ENCODE data around the gene PCYOX1L.

The PCYOX1L gene, protein sequence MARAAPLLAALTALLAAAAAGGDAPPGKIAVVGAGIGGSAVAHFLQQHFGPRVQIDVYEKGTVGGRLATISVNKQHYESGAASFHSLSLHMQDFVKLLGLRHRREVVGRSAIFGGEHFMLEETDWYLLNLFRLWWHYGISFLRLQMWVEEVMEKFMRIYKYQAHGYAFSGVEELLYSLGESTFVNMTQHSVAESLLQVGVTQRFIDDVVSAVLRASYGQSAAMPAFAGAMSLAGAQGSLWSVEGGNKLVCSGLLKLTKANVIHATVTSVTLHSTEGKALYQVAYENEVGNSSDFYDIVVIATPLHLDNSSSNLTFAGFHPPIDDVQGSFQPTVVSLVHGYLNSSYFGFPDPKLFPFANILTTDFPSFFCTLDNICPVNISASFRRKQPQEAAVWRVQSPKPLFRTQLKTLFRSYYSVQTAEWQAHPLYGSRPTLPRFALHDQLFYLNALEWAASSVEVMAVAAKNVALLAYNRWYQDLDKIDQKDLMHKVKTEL

DNA sequence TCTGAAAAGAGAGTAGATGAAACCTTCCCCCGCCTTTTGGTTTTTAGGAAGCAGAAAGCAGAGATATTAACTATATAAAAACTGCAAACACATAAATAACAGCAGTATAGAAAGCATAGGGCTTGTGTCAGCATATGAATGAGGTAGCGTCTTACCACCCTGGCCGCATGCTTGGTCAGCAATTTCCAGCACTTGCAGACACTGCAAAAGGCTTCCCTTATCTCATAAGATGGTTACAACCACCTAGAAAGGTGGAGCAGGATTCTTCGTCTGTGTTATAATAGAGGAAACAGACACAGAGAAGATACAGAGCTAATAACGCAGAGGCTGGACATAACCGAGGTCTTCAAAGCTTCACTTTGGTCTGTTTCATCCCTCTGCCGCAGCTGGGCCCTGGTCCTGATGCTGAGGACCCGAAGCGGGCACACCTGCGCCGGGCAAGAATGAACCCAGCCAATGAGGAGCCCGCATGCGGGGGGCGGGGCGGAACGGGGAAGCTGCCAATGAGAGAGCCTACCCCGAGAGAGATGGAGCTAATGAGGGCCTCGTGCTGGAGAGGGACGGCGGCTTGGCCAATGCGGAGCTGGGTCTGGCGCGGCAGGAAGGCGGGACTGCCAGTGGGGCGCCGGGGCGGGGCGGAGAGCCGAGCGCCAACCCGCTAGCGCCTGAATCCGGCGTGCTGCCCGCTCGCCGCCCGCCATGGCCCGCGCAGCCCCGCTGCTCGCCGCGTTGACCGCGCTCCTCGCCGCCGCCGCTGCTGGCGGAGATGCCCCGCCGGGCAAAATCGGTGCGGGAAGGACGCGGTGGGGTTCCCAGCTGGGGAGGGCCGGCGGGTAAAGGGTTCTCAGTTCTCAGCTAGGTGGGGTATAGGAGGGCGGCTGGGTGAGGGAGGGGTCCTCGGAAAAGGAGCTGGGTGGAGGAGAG lies at the start of gene PCYOX1L:
PCYOX1L (plus strand) TSS at position 677 of the 924 bp plus-strand sequence; CDS start at position 700, 23 bp downstream.
- TF ChIP-seq ZNF274 (IDR thresholded peaks at IDR 0.05; ENCODE audit: low read depth, low read length), result no peak
- H3K4me3 ChIP-seq (ENCODE audit: low read length), result peak within 1 kb of the TSS; percentile 88

DNA sequence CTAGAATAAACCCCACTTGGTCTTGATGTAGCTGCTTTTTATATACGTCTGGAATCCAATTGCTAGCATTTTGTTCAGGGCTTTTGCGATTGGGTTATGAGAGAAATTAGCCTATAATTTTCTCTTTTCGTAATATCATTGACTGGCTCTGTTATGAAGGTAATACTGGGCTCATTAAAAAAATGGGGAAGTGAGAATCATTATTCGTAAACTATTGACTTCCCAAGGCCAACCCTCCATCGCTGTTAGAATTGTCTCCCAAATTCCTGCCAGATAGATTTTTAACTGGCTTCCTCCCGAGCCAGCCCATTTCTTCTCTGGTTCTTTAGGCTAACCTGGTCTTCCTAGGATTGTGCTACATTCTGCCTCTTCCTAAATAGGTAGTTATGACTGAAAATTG lies 48.5 kb upstream of the PCYOX1L start:
- TF ChIP-seq ZNF274 (IDR thresholded peaks at IDR 0.05; ENCODE audit: low read depth, low read length), result no peak

GRCh38 chr5:149310488-149310887 lies 47.4 kb upstream of the PCYOX1L start:
- no peak for TF ChIP-seq ZNF274 (IDR thresholded peaks at IDR 0.05; ENCODE audit: low read depth, low read length)

More for the DNA sequence above, 48.5 kb upstream of the PCYOX1L start:
- no peak overlapping the region for H3K4me3 ChIP-seq (ENCODE audit: low read length)

GRCh38 chr5:149310947-149311658 lies 46.7 kb upstream of the PCYOX1L start:
- H3K4me3 ChIP-seq (ENCODE audit: low read length), result no peak overlapping the region
- no peak for TF ChIP-seq ZNF274 (IDR thresholded peaks at IDR 0.05; ENCODE audit: low read depth, low read length)

More at GRCh38 chr5:149310488-149310887, 47.4 kb upstream of the PCYOX1L start:
- no peak overlapping the region for H3K4me3 ChIP-seq (ENCODE audit: low read length)

DNA sequence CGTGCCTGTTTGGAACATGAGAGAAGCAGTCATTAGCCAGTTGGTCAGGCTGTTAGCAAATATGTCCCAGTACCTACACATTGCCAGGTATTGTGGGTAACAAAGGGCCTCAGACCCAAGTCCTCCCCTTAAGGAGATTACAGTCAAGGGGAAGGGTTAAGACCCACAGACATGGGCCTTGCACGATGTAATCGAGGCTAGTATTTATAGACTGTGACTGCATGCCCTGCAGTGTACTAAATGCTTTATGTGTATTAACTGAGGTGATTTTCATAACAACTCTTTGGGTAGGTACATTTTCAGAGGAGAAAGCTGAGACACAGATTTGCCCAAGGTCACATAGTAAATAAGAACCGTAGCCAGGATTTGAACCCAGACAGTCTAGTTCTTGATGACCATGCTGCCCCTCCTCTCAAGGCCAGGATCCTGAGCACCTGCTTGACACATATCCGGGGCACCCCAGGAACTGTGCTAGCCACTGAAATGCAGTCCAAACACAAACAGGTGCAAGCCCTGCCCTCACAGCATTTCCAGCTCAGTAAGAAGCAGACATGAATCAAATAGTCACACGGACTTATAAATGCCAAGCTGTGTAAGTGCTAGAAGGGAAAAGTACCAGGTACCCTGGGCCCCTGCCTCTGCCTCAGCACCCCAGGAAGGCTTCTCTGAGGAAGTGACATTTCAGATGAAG lies 44.5 kb upstream of the PCYOX1L start:
- TF ChIP-seq ZNF274 (IDR thresholded peaks at IDR 0.05; ENCODE audit: low read depth, low read length), result no peak
- no peak overlapping the region for H3K4me3 ChIP-seq (ENCODE audit: low read length)

DNA sequence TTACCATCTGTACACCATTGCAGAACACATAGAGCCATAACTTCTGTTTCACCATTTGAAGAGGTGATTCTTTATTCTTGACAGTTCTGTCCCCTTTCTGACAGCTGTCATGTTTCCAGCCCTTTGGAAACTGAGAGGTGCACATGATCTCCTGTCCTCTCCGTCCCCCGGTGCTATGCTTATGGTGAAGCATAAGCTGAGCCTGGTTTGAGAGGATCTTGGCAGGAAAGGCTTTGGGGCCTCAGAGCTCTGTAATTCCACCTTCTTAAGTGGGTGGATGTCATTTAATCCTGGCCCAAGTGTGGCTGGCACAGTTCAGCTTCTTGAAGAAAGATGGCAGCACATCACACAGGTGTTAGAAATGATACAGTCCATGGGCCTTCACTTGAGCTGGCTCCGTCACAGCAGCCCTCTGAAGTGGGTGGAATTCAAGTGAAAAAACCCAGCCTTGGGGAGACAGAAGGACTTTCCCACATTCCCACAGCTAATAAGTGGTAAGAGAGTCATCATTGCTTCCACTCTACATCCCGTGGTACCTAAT lies 43.2 kb upstream of the PCYOX1L start:
- no peak for TF ChIP-seq ZNF274 (IDR thresholded peaks at IDR 0.05; ENCODE audit: low read depth, low read length)
- no peak overlapping the region for H3K4me3 ChIP-seq (ENCODE audit: low read length)

- H3K4me3 ChIP-seq (ENCODE audit: low read length), result no peak overlapping the region
- TF ChIP-seq ZNF274 (IDR thresholded peaks at IDR 0.05; ENCODE audit: low read depth, low read length), result no peak
These were observed 42.1 kb upstream of the PCYOX1L start for GRCh38 chr5:149315753-149316152.

GRCh38 chr5:149317281-149318048 lies 40.4 kb upstream of the PCYOX1L start:
- TF ChIP-seq ZNF274 (IDR thresholded peaks at IDR 0.05; ENCODE audit: low read depth, low read length), result no peak
- H3K4me3 ChIP-seq (ENCODE audit: low read length), result no peak overlapping the region

- H3K4me3 ChIP-seq (ENCODE audit: low read length), result no peak overlapping the region
- TF ChIP-seq ZNF274 (IDR thresholded peaks at IDR 0.05; ENCODE audit: low read depth, low read length), result no peak
These were observed 38.7 kb upstream of the PCYOX1L start for GRCh38 chr5:149319174-149319573.

DNA sequence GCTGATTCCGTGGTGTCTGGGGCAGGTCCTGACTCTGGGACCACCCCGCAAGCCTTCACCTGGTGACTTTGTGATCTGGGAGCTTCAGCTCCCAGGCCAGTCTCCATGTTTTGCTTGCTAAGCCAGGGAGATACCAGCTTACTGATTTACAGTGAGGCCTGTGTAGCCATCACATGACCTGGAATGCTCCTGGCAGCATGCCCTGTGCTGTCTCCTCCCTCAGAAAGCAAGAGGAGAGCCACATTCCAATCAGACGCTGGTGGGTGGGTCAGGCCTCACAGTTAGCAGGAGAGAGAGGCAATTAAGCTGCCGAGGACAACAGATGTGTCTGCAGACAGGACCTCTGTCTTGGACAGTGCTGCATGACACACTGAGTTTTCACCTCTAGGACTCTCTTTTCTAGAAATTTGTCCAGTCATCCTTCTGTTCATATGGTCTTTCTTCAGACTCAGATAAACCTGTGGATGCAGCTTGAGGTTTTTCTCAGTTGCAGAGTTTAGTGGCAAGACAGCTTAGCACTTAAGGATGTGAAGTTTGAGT lies 37.0 kb upstream of the PCYOX1L start:
- no peak for TF ChIP-seq ZNF274 (IDR thresholded peaks at IDR 0.05; ENCODE audit: low read depth, low read length)

GRCh38 chr5:149322518-149322917 lies 35.3 kb upstream of the PCYOX1L start:
- no peak for TF ChIP-seq ZNF274 (IDR thresholded peaks at IDR 0.05; ENCODE audit: low read depth, low read length)
- H3K4me3 ChIP-seq (ENCODE audit: low read length), result no peak overlapping the region

More for the DNA sequence above, 37.0 kb upstream of the PCYOX1L start:
- H3K4me3 ChIP-seq (ENCODE audit: low read length), result no peak overlapping the region

- H3K4me3 ChIP-seq (ENCODE audit: low read length), result no peak overlapping the region
- no peak for TF ChIP-seq ZNF274 (IDR thresholded peaks at IDR 0.05; ENCODE audit: low read depth, low read length)
These were observed 34.6 kb upstream of the PCYOX1L start for GRCh38 chr5:149323210-149323609.

Measured in GM08714 (cell line).